ENCODE measurements around the gene ZNF224.

The ZNF224 gene

GRCh38 chr19:44093931-44094765 is at the start of gene ZNF224:
Gene ZNF224, plus strand, starts transcription at chr19:44094361. Its CDS starts 3,513 bp downstream, at chr19:44097874.
- peak within 1 kb of the TSS; percentile 99 for H3K4me3 ChIP-seq (ENCODE audit: control insufficient read depth, low read depth, low read length)
- TF ChIP-seq CTCF (IDR thresholded peaks at IDR 0.05; ENCODE audit: control insufficient read depth, insufficient read depth, low read depth, low read length, missing control alignments), result no peak
- peak; percentile 51 for DNase-seq (ENCODE audit: low read depth)

- H3K4me3 ChIP-seq (ENCODE audit: control insufficient read depth, low read depth, low read length), result peak overlapping the region; percentile 99
- no peak for TF ChIP-seq CTCF (IDR thresholded peaks at IDR 0.05; ENCODE audit: control insufficient read depth, insufficient read depth, low read depth, low read length, missing control alignments)
- DNase-seq (ENCODE audit: low read depth), result no peak
Measured at GRCh38 chr19:44050740-44051649, 43.2 kb upstream of the ZNF224 start.

- DNase-seq (ENCODE audit: low read depth), result peak; percentile 64
- H3K4me3 ChIP-seq (ENCODE audit: control insufficient read depth, low read depth, low read length), result peak within 1 kb of the TSS; percentile 99
- no peak for TF ChIP-seq CTCF (IDR thresholded peaks at IDR 0.05; ENCODE audit: control insufficient read depth, insufficient read depth, low read depth, low read length, missing control alignments)
Measured at GRCh38 chr19:44051650-44052402, 42.3 kb upstream of the ZNF224 start, which contains the start of gene ZNF223. Gene ZNF223, plus strand, starts transcription at chr19:44052036. Its CDS starts 3,141 bp downstream, at chr19:44055177.

- no peak overlapping the region for H3K4me3 ChIP-seq (ENCODE audit: control insufficient read depth, low read depth, low read length)
- DNase-seq (ENCODE audit: low read depth), result no peak
- no peak for TF ChIP-seq CTCF (IDR thresholded peaks at IDR 0.05; ENCODE audit: control insufficient read depth, insufficient read depth, low read depth, low read length, missing control alignments)
Measured at GRCh38 chr19:44055870-44056269, 38.3 kb upstream of the ZNF224 start.

GRCh38 chr19:44059229-44059628 is 34.9 kb upstream of the ZNF224 start:
- no peak for TF ChIP-seq CTCF (IDR thresholded peaks at IDR 0.05; ENCODE audit: control insufficient read depth, insufficient read depth, low read depth, low read length, missing control alignments)
- no peak for DNase-seq (ENCODE audit: low read depth)
- H3K4me3 ChIP-seq (ENCODE audit: control insufficient read depth, low read depth, low read length), result no peak overlapping the region

- TF ChIP-seq CTCF (IDR thresholded peaks at IDR 0.05; ENCODE audit: control insufficient read depth, insufficient read depth, low read depth, low read length, missing control alignments), result no peak
- DNase-seq (ENCODE audit: low read depth), result no peak
- H3K4me3 ChIP-seq (ENCODE audit: control insufficient read depth, low read depth, low read length), result no peak overlapping the region
Measured at GRCh38 chr19:44061038-44061437, 33.1 kb upstream of the ZNF224 start.

Measured in AG09309 (cell line).